Left forelimb (tissue), 1 donor: Measurements from ENCODE around the gene INHBB.

Source experiments
- DNase-seq: peaks from one replicate; pipeline ENCODE4 v3.0.0-alpha.2; 2018; ENCODE audit warnings: low spot score

The INHBB gene

DNA sequence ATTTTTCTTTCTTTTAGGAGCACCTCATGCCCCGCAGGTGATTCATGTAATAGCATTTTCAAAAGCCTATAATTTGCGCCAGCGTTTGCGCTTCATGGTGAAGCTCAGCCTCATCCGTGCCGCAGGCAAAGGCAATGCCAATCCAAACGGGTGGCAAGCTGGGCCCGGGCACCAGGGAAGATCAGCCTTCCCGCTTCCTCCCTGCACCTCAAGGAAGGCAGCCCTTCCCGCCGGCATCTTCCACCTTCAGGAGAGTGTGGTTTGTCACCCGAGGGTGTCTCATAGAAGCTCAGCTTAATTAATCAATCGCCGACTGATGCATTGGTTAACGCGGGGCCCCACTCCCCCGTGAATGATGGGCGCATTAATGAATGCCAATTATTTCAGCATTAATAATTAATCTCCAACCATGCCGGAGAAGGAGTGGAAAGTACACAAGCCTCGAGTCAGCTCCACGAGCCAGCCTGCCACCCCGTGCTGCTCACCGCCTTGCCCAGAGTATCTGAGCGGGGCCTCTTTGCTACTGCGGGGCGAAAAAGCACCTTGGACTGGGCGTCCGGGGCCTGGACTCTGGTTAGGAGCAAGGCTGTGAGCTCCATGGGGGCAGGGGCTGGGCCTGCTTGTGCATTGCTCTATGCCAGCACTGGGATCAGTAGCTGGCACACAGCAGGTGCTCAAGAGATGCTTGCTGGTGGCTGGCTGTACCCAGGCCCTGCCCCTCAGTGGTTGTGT, 13.0 kb downstream of the INHBB start:
- DNase-seq = no peak

- no peak for DNase-seq
These were observed 14.4 kb downstream of the INHBB start for GRCh38 chr2:120360307-120360855.

GRCh38 chr2:120362926-120363325, 17.0 kb downstream of the INHBB start:
- no peak for DNase-seq

DNA sequence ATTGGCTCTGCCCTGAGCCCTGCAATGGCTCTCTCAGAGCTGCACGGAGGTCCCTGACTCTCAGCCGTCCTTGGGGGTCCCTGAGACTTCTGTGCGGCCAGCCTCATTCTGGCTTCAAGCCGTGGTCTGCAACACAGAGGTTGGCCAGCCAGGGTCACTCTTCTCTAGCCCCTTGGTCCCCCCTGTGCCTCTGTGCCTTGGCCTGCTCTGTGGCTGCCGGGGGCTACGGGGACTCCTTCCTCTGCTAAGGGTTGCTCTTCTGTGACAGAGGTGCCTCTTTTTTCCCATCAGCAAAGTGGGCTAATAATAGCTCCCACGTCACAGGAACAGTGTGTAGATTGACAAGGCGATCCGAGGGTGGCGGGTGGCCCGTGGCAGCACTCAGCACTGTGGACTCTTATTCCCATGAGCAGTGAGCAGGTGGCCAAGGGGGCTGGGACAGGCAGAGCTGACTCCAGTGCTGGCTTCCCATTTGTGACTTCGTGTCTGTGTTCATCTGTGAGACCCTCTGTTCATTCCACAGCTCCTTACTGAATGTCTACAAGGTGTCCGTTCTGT, 19.4 kb downstream of the INHBB start:
- DNase-seq = no peak

DNA sequence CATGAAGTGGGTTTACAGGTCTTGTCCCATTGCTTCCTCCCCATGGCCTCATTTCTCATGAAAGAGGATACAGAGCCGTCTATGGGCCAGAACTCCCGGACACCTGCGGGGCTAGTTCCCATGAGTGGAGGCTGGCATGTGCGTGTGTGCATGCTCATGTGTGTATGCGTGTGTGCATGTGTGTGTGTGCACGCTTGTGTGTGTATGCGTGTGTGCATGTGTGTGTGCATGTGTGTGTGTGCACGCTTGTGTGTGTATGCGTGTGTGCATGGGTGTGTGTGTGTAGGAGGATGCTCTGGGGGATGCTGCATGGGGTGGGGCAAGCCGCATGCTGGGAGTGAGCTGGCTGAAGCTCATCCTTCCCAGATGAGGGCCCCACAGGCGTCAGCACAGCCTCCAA, 20.8 kb downstream of the INHBB start:
- DNase-seq = no peak

DNA sequence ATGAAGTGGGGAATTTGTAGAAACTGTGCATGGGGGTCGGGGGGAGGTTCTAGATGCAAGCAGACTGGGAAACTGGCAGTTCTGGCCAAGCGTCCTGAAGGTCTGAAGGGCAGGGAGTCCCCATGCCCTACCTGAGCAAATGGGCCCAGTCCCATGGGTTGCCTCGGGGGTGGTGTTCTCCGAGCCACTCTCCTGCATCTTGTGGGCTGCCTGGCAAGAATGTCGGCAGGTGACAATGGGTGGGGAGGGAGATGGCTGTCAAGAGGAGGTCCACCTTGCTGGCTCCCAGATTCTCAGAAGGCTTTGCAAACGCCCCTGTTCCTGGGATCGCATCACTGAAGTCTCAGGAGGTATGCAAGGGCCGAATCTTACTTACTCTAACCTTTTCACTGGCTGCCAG, 21.3 kb downstream of the INHBB start:
- DNase-seq = no peak

DNA sequence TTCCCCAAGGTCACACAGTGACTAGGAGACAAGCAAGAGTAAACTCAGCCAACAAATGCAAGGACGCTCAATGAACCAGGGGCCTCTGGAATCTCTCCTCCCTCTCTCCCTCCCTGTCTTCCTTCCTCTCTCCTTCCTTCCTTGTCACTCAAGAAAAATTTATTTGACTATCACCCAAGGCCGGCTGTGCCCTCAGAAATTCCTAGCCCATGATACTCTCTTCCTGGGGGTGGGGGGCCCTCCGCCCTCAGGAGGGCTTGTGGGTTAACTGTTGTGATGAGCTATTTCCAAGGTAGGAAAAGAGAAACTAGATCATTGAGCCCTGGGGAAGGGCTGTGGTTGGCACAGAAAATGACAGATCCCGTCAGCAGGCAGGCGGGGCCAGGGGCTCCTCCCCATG, 21.7 kb downstream of the INHBB start:
- DNase-seq = no peak

- no peak for DNase-seq
These were observed 22.1 kb downstream of the INHBB start for GRCh38 chr2:120368086-120368485.

GRCh38 chr2:120369250-120369649, 23.3 kb downstream of the INHBB start:
- DNase-seq = no peak

GRCh38 chr2:120371969-120372625, 26.2 kb downstream of the INHBB start:
- no peak for DNase-seq

DNA sequence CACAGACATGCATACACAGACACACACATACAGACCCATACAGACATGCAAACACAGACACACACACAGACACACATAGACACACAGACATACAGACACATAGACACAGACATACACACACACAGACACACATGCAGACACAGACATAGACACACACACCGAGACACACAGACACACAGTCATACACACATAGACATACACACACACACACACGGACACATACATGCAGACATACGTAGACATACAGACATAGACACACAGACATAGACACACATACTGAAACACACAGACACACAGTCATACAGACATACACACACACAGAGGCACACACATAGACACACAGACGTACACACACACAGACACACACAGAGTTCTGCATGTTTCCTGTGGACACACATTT, 26.9 kb downstream of the INHBB start:
- DNase-seq = no peak

- no peak for DNase-seq
These were observed 27.5 kb downstream of the INHBB start for GRCh38 chr2:120373424-120373823.

GRCh38 chr2:120374821-120375220, 28.9 kb downstream of the INHBB start:
- DNase-seq = no peak

- DNase-seq = no peak
These were observed 29.5 kb downstream of the INHBB start for GRCh38 chr2:120375251-120376020.

DNA sequence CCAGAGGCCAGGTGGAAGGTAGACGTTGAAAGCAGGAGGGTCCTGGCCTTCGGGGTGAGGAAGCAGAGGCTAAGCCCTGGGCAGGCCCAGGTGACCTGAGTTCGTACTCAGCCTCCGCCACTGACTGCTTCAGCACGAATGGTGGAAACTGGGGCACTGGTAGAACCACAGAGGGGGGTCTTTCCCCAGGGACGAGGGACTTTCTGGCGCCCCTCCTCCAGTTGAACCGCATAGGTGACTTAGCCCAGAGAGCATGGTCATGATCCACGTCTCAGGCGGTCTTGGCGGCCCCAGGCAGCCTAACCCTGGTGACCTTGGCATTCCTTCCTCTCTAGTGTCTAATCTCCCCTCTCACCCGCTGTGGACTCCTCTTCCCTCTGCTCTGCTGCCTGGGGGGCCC, 30.2 kb downstream of the INHBB start:
- DNase-seq = no peak

- no peak for DNase-seq
These were observed 31.0 kb downstream of the INHBB start for GRCh38 chr2:120376679-120377640.

GRCh38 chr2:120378605-120379004, 32.7 kb downstream of the INHBB start:
- DNase-seq = no peak

DNA sequence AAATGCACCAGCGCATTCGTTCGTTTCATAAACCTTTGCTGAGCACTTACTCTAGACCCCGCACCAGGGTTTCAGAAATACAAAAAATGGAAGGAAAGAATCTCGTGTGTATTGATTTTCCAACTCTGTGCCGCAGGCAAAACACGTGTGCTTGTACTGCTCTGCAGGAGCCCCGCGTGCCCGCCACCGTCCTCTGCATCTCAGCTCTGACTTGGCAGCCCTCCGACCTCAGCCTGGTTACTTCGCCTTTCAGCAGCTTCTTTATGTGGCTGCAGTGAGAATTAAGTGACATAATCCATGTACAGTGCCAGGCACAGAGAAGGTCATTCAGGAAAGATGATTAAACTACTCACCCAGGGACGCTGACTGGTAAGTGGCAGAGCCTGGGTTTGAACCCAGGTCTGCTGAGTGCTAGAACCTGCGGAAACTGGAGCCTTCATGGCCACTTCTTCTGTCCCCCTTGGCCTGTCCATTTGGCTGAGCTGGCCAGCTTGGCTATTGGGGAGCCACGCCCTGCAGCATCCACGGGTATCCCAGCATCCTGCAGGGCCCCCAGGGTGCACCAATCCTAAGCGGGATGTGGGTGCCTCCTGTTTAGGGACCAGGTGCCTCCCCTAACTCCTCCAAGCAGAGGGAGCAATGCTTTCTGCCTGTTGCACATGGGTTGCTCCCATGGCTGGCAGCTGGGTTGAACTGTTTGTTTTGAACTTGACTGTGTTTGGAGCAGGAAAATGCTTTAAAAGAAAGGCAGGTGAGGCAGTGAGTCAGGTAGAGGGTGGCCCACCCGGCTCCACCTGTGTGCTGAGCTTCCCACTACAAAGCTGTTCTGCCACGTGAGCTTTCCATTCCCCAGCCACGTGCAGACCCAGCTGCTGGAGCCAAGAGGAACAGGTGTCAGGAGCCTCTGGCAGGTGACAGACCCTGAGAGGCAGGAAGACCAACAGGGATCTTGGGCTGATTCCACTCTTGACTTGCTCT, 34.3 kb downstream of the INHBB start:
- DNase-seq = no peak

- no peak for DNase-seq
These were observed 35.3 kb downstream of the INHBB start for GRCh38 chr2:120381192-120381591.

DNA sequence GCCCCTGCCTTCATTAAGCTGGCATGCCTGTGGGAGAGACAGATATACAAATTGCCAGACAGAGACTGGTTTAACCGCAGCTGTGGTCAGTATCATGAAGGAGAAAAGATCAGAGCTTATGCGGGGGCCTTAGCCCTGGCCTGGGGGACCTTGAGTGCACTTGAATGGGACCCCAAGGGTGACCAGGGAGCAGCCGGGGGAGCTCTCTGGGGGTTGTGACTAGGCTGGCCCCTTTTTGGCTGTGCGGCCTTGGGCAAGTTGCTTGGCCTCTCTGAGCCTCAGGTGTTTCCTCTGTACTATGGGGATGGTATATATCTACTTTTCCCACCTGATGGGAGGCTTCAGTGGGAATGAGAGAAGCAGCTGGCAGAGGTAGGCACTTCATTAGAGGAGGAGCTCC, 35.7 kb downstream of the INHBB start:
- DNase-seq = no peak
